ENCODE data around the gene MAPK8IP3.

The MAPK8IP3 gene

GRCh38 chr16:1705688-1706385 is at the start of gene MAPK8IP3:
MAPK8IP3 (plus strand) TSS chr16:1706195; CDS start chr16:1706340, 145 bp downstream.
- Histone ChIP-seq H3K4me1 (ENCODE audit: low read length) (peaks cover 8% of the 10 kb centered on the region; the same call in 1 of the 2 replicates), H3K36me3 (replicated peaks; ENCODE audit: low read depth, low read length) (peaks cover 18% of the 10 kb centered on the region), H3K79me2 (ENCODE audit: low read length) (peaks cover 43% of the 10 kb centered on the region), H3K27ac (ENCODE audit: low read length) (peak within 1 kb of the TSS; percentile 48), H2AFZ (ENCODE audit: low read depth, low read length) (peak within 1 kb of the TSS; percentile 43), H3K9ac (ENCODE audit: low read length) (peak within 1 kb of the TSS; percentile 77), H3K4me2 (ENCODE audit: low read length) (peak within 1 kb of the TSS; percentile 88), H3K9me3 (ENCODE audit: insufficient read depth, low read length) (no peaks in the 10 kb centered on the region), H3K27me3 (ENCODE audit: low read depth, low read length) (no peaks in the 10 kb centered on the region), H4K20me1 (ENCODE audit: insufficient read depth, low read length) (peaks cover 25% of the 10 kb centered on the region), H3K4me3 (ENCODE audit: low read length) (peak within 1 kb of the TSS; percentile 86)
- no peak for TF ChIP-seq EZH2phosphoT487 (IDR thresholded peaks at IDR 0.05; ENCODE audit: low read depth)
- peak; percentile 75 for TF ChIP-seq CTCF (IDR thresholded peaks at IDR 0.05; ENCODE audit: low read depth, low read length)

GRCh38 chr16:1656808-1657617 is 49.0 kb upstream of the MAPK8IP3 start:
- H3K4me1 ChIP-seq (ENCODE audit: low read length): no peaks in the 10 kb centered on the region
- H3K36me3 ChIP-seq (replicated peaks; ENCODE audit: low read depth, low read length): peaks cover 22% of the 10 kb centered on the region
- no peak overlapping the region for H3K4me2 ChIP-seq (ENCODE audit: low read length)
- H4K20me1 ChIP-seq (ENCODE audit: insufficient read depth, low read length): no peaks in the 10 kb centered on the region
- no peak overlapping the region for H2AFZ ChIP-seq (ENCODE audit: low read depth, low read length)
- no peaks in the 10 kb centered on the region for H3K79me2 ChIP-seq (ENCODE audit: low read length)
- H3K27ac ChIP-seq (ENCODE audit: low read length): no peak overlapping the region
- H3K4me3 ChIP-seq (ENCODE audit: low read length): no peak overlapping the region
- H3K9ac ChIP-seq (ENCODE audit: low read length): no peak overlapping the region
- TF ChIP-seq EZH2phosphoT487 (IDR thresholded peaks at IDR 0.05; ENCODE audit: low read depth) (no peak), CTCF (IDR thresholded peaks at IDR 0.05; ENCODE audit: low read depth, low read length) (no peak)
- no peaks in the 10 kb centered on the region for H3K9me3 ChIP-seq (ENCODE audit: insufficient read depth, low read length)
- no peaks in the 10 kb centered on the region for H3K27me3 ChIP-seq (ENCODE audit: low read depth, low read length)

- TF ChIP-seq EZH2phosphoT487 (IDR thresholded peaks at IDR 0.05; ENCODE audit: low read depth) (no peak), CTCF (IDR thresholded peaks at IDR 0.05; ENCODE audit: low read depth, low read length) (no peak)
- H3K4me1 ChIP-seq (ENCODE audit: low read length): no peaks in the 10 kb centered on the region
- H2AFZ ChIP-seq (ENCODE audit: low read depth, low read length): no peak overlapping the region
- no peaks in the 10 kb centered on the region for H3K27me3 ChIP-seq (ENCODE audit: low read depth, low read length)
- H3K9me3 ChIP-seq (ENCODE audit: insufficient read depth, low read length): no peaks in the 10 kb centered on the region
- peaks cover 22% of the 10 kb centered on the region for H3K36me3 ChIP-seq (replicated peaks; ENCODE audit: low read depth, low read length)
- no peak overlapping the region for H3K27ac ChIP-seq (ENCODE audit: low read length)
- H3K4me3 ChIP-seq (ENCODE audit: low read length): no peak overlapping the region
- H4K20me1 ChIP-seq (ENCODE audit: insufficient read depth, low read length): no peaks in the 10 kb centered on the region
- H3K4me2 ChIP-seq (ENCODE audit: low read length): no peak overlapping the region
- H3K79me2 ChIP-seq (ENCODE audit: low read length): no peaks in the 10 kb centered on the region
- no peak overlapping the region for H3K9ac ChIP-seq (ENCODE audit: low read length)
Observed at GRCh38 chr16:1657841-1658240, 48.2 kb upstream of the MAPK8IP3 start.

- no peak overlapping the region for H2AFZ ChIP-seq (ENCODE audit: low read depth, low read length)
- peaks cover 26% of the 10 kb centered on the region for H3K36me3 ChIP-seq (replicated peaks; ENCODE audit: low read depth, low read length)
- no peaks in the 10 kb centered on the region for H3K4me1 ChIP-seq (ENCODE audit: low read length)
- no peak for TF ChIP-seq EZH2phosphoT487 (IDR thresholded peaks at IDR 0.05; ENCODE audit: low read depth)
- TF ChIP-seq CTCF (IDR thresholded peaks at IDR 0.05; ENCODE audit: low read depth, low read length): no peak
- H3K9ac ChIP-seq (ENCODE audit: low read length): no peak overlapping the region
- H3K27me3 ChIP-seq (ENCODE audit: low read depth, low read length): no peaks in the 10 kb centered on the region
- no peaks in the 10 kb centered on the region for H3K9me3 ChIP-seq (ENCODE audit: insufficient read depth, low read length)
- no peak overlapping the region for H3K27ac ChIP-seq (ENCODE audit: low read length)
- no peak overlapping the region for H3K4me2 ChIP-seq (ENCODE audit: low read length)
- H3K4me3 ChIP-seq (ENCODE audit: low read length): no peak overlapping the region
- no peaks in the 10 kb centered on the region for H4K20me1 ChIP-seq (ENCODE audit: insufficient read depth, low read length)
- H3K79me2 ChIP-seq (ENCODE audit: low read length): no peaks in the 10 kb centered on the region
Observed at GRCh38 chr16:1659031-1659430, 47.0 kb upstream of the MAPK8IP3 start.
